Epithelial cell of proximal tubule (primary cell): ENCODE measurements around the gene THRB. TPM values are rescaled to one million over a fixed set of nuclear protein-coding genes. Genes with fewer than 3 reads are reported as not detected.

Experiments used
- DNase-seq: peaks from one replicate; pipeline ENCODE4 v3.0.0-alpha.2; 2011; ENCODE audit warnings: low read depth
- H3K4me3 ChIP-seq: 2 replicates; pipeline ENCODE4 v1.5.1; 2011; ENCODE audit warnings: low read depth, mild to moderate bottlenecking, low read length
- total RNA-seq: library from RNA; depleted of rRNA; stranded (reverse); fragments of >200 nt; gene quantifications from 2 replicates; pipeline ENCODE4 v1.2.3, GENCODE V29; 2015
- TF ChIP-seq, protein P1 (sequence below): conservative IDR thresholded peaks from 2 replicates; pipeline ENCODE4 v1.5.1; 2012; ENCODE audit warnings: low read depth, mild to moderate bottlenecking, low read length

Gene THRB
- total RNA-seq, 1 donor from 2014 or later: 2.1 TPM

DNA sequence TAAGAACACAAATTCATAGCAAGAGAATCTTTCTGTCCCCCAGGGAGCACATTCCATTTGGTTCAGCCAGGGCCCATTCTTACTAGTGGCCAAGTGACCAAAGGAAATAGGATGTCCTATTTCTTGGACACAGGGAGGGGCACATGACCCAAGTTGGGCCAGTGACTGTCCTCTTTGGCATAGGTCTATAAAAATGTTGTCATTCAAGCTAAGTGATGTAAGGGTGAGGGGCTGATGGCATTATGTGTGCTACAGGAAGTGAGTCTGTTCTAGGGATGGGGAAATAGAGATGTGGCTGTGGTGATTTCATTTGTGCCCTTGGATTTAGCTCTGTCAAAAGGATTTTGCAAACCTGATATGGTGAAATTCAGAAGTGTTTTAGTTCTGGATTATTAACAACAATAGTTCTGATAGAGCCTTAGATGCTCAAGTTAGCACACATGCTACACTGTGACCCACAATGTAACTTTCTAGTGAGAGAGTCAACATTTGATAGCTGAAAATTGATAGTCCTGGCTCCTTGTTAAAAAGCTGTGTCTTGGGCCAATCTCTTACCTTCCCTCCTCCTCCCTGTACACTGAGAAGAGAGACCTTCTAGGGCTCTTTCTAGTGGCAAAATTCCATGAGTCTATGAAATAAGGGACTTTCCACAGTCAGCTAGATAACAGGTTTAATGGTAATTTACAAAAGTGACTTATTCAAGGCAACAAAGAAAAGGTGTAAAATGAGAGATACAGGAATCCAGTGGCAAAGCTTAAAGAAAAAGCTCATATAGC is 117.2 kb downstream of the THRB start:
- TF ChIP-seq, protein P1, sequence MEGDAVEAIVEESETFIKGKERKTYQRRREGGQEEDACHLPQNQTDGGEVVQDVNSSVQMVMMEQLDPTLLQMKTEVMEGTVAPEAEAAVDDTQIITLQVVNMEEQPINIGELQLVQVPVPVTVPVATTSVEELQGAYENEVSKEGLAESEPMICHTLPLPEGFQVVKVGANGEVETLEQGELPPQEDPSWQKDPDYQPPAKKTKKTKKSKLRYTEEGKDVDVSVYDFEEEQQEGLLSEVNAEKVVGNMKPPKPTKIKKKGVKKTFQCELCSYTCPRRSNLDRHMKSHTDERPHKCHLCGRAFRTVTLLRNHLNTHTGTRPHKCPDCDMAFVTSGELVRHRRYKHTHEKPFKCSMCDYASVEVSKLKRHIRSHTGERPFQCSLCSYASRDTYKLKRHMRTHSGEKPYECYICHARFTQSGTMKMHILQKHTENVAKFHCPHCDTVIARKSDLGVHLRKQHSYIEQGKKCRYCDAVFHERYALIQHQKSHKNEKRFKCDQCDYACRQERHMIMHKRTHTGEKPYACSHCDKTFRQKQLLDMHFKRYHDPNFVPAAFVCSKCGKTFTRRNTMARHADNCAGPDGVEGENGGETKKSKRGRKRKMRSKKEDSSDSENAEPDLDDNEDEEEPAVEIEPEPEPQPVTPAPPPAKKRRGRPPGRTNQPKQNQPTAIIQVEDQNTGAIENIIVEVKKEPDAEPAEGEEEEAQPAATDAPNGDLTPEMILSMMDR: no peak
- DNase-seq: no peak
- no peak overlapping the region for H3K4me3 ChIP-seq

DNA sequence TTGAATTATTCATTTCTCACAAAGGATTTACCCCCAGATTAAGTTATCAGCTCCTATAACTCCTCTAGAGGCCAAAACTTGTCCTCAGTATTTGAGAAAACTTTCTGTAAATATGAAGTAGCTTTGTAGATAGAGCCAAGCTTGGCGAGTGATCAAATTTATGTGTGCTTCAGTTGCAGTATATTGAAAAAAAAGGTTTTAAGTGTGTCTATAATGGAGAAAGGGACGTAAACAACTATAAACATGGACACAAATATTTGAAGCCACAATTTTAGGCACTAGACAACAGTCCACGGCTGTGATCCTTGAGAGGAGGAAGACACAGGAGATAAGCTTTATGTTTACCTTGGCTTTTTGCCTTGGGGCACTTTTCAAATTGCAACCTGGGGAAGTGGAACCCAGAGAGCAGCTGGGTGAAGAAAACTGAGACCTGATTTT is 118.7 kb downstream of the THRB start:
- no peak for DNase-seq
- H3K4me3 ChIP-seq: no peak overlapping the region
- TF ChIP-seq, protein P1: no peak

DNA sequence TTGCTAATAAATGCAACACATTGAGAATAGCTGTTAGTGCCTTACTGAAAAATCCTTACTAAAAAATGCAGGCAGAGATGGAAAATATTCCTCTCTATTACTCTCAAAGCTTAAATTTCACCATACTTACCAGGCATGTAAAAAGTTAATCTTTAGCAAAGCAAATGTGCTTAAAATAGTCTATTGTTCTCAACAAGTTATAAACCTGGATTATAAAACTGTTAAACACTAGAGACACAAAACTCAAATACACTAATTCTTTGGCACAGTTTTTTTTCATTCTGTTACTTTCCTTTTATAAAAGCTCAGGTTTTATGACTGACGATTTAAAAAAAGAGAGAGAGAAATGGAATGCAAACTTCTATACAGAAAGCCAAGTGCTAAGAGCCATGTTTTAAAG is 119.8 kb downstream of the THRB start:
- TF ChIP-seq, protein P1: no peak
- H3K4me3 ChIP-seq: no peak overlapping the region
- DNase-seq: no peak

DNA sequence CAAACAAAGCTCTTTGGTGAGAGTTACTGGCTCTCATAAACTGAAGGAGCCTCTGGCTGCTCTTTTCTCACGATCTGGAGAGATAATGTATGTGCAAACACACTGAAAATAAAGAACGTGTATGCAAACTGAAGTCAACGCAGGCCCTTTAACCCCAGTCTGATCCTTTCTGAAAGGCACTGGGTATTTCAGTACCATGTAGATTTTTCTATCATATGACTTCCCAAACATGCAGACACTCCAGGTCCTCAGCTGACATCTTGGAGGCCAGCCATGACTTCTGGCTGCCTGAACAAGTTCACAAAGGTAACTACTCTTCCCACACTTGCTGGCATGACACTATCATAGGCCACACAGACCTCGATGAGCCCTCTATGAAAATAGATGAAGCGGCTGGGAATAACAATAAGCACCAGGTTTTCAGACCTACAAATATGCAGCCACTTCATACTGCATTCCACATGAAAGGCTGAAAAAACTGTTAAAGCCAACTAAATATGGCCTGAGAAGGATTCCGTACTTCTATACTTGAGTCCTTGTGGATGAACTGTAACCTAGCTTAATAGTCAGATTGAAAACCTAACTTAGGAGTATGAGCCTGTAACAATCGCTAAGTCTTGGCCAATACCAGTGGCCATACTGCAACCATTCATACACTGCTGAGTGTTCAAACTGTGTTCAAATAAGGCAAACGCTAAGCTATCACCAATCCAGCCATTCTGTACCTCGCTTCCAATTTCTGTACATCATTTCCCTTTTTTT is 121.3 kb downstream of the THRB start:
- TF ChIP-seq, protein P1: no peak
- DNase-seq: peak; percentile 26
- H3K4me3 ChIP-seq: no peak overlapping the region

DNA sequence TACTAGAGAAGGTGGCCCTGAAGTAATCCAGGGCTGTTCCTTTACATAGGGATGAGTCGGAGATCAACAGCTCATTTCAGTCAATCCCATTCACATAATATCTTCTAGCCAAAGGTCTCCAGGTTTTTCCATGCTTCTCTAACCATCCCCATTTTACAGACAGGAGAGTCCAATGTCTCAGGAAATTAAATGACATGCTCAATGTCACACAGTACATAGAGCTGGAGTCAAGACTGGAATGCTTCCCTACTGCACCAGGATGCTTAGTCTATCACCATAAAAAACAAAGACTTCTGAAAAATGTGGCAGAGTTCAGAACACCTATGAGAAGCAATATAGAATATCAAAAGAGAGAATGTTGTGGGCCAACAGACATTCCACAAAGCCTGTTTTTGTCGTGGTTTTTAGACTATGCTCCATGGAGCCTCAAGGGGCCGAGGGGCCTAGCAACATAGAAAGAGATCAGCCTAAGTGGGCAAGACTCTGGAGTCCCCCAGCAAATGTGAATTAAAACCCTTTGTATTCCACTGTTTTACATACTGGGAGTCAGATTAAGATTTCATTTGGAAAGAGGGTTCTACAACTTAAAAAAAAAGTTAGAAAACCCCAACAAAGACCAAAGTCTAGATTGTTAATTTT is 122.0 kb downstream of the THRB start:
- H3K4me3 ChIP-seq: no peak overlapping the region
- TF ChIP-seq, protein P1: no peak
- DNase-seq: no peak

- DNase-seq: no peak
- TF ChIP-seq, protein P1: no peak
- H3K4me3 ChIP-seq: no peak overlapping the region
These were observed 124.1 kb downstream of the THRB start for GRCh38 chr3:24370352-24371090.
